Activated effector memory CD4-positive, alpha-beta T cell treated with anti-CD3 and anti-CD28 coated beads, Interleukin-2, amount 50 U/mL, for 16 hours (primary cell): Measurements from ENCODE around the gene MRTFA.
A peak's percentile ranks its signal among the peaks of the same experiment; 100 is the strongest.
"Not testable (repeated sequence)": the region's sequence is repeated elsewhere in the genome, so short reads cannot be mapped to it uniquely, and the experiment has no call there.

Source experiments
- DNase-seq: peaks from one replicate; pipeline ENCODE4 v3.0.0-alpha.2; 2020

The MRTFA gene

GRCh38 chr22:40656651-40657050, 20.1 kb upstream of the MRTFA start:
- not testable (repeated sequence) for DNase-seq

GRCh38 chr22:40655941-40656340, 19.4 kb upstream of the MRTFA start:
- DNase-seq: not testable (repeated sequence)

- no peak for DNase-seq
Measured at GRCh38 chr22:40654522-40655167, 18.1 kb upstream of the MRTFA start.

GRCh38 chr22:40653361-40653760, 16.8 kb upstream of the MRTFA start:
- no peak for DNase-seq

- peak; percentile 94 for DNase-seq
Measured at GRCh38 chr22:40651563-40652501, 15.3 kb upstream of the MRTFA start.

- DNase-seq: no peak
Measured at GRCh38 chr22:40651057-40651456, 14.5 kb upstream of the MRTFA start.

- DNase-seq: no peak
Measured at GRCh38 chr22:40648386-40648785, 11.9 kb upstream of the MRTFA start.

- DNase-seq: no peak
Measured at GRCh38 chr22:40645579-40646197, 9.2 kb upstream of the MRTFA start.

- DNase-seq: peak; percentile 30
Measured at GRCh38 chr22:40642316-40642715, 5.8 kb upstream of the MRTFA start.

GRCh38 chr22:40641269-40641668, 4.8 kb upstream of the MRTFA start:
- no peak for DNase-seq

GRCh38 chr22:40638261-40638660, 1.7 kb upstream of the MRTFA start:
- DNase-seq: peak; percentile 58

- DNase-seq: peak; percentile 88
Measured at GRCh38 chr22:40637183-40638150, 948 bp upstream of the MRTFA start.

- DNase-seq: no peak
Measured at GRCh38 chr22:40635940-40636379, 559 bp downstream of the MRTFA start.

- no peak for DNase-seq
Measured at GRCh38 chr22:40635043-40635939, 1.2 kb downstream of the MRTFA start.

GRCh38 chr22:40634119-40634903, 2.2 kb downstream of the MRTFA start:
- no peak for DNase-seq

GRCh38 chr22:40633036-40633435, 3.5 kb downstream of the MRTFA start:
- DNase-seq: no peak

- no peak for DNase-seq
Measured at GRCh38 chr22:40631925-40632324, 4.6 kb downstream of the MRTFA start.

GRCh38 chr22:40628354-40629042, 8.0 kb downstream of the MRTFA start:
- no peak for DNase-seq

GRCh38 chr22:40627612-40628011, 8.9 kb downstream of the MRTFA start:
- DNase-seq: no peak

- no peak for DNase-seq
Measured at GRCh38 chr22:40626851-40627250, 9.7 kb downstream of the MRTFA start.
